ENCODE data around the gene APLP1.
"Not testable (repeated sequence)": the region's sequence is repeated elsewhere in the genome, so short reads cannot be mapped to it uniquely, and the experiment has no call there.

Gene APLP1

DNA sequence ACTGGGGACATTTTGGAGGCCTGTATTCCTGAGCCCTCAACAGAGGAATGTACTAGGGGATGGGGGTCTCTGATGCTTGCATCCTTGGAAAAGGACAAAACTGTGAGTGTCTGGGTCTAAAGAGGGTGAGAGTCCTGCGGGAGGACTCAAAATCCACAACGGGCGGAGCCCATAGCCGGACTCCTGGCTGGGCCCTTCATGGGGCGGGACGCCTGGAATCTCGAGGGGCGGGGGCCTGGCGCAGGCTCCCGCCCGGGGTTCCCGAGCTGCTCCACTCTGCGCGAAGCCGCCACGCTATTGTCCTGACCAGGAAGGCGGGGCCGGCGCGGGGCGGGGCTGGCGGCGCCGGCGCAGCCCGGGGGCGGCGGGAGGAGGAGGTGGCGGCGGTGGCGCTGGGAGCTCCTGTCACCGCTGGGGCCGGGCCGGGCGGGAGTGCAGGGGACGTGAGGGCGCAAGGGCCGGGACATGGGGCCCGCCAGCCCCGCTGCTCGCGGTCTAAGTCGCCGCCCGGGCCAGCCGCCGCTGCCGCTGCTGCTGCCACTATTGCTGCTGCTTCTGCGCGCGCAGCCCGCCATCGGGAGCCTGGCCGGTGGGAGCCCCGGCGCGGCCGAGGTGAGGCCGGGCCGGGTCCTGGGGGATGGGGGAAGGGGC, at the start of gene APLP1:
APLP1 (plus strand) TSS at position 403 of the 651 bp plus-strand sequence; CDS start at position 466, 63 bp downstream.
- peak; percentile 44 for DNase-seq (ENCODE audit: low read depth)

DNA sequence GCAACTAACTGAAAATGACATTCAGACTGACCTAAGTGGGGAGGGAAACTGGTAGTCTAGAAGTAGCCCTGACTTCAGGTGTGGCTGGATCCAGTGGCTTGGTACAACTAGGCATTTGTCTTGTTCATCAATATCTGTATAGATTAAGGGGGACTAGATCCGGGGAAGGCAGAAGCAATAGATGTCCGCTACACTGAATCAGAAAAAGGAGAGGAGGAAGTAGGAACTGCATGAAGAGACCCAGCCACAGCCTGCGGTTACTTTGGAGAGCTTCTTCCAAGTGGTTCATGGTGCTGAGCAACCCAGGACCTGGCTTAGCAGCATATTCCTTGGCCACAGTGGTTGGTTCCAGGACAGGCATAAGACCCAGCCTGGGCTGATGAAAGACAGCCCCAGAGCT, 45.8 kb upstream of the APLP1 start:
- DNase-seq (ENCODE audit: low read depth) = no peak

DNA sequence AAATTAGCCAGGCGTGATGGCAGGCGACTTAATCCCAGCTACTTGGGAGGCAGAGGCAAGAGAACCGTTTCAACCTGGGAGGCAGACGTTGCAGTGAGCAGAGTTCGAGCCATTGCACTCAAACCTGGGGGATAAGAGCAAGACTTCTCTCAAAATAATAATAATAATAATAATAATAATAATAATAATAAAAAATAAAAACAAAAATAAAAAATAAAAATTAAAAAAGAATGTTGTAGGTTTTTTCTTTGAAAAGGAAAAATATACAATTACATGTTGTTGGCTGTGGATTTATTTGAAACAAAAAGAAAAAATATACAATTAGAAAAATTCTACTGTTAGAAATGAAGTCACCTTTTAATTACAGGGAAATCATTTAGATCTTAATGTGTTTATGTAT, 44.2 kb upstream of the APLP1 start:
- no peak for DNase-seq (ENCODE audit: low read depth)

DNA sequence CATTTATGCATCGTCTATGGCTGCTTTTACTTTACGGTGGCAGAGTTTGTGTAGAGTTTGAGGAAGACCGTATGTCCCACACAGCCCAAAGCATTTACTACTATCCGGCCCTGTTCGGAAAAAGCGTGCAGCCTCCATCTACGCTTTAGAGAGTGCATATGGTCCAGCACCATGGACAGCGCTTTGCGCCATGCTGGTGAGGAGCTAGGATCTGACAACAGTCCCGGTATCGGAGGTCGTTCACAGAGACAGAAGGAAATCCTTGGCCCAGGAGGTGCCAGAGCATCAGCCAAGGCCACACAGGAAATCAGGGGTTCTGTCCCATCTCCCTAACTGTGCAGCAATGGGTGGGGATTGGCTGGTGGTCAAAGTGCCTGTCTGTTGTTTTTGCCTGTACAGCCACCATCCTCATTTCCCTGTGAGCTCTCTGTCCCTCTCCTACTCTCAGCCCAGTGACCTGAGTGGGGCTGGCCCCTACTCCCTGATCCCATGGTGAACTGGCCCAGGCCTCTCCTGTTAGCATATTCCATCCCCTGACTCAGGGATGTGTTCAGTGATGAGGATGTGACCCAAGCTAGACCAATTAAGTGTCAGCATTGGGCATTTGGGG, 39.6 kb upstream of the APLP1 start:
- peak; percentile 21 for DNase-seq (ENCODE audit: low read depth)

DNA sequence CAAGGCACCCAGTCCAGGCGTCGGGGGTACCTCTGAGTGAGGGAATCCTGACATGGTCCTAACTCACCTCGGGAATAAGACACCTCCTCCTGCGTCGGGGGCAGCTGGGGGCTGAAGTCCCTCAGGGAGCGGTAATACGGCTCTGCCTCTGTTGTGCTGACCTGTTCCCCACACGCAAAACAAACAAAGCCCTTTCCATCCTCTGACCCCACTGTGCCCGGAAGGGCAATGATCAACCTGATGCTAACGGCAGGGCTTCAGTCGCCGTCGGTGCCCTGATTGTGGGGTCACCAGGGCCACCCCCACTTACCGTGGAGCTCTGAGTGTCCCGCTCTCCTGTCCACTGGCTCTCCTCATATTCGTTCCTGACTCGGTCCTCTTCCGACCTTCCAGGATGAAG, 37.4 kb upstream of the APLP1 start:
- no peak for DNase-seq (ENCODE audit: low read depth)

GRCh38 chr19:35832054-35832453, 36.3 kb upstream of the APLP1 start:
- DNase-seq (ENCODE audit: low read depth) = no peak

- no peak for DNase-seq (ENCODE audit: low read depth)
These were observed 34.4 kb upstream of the APLP1 start for GRCh38 chr19:35833972-35834371.

DNA sequence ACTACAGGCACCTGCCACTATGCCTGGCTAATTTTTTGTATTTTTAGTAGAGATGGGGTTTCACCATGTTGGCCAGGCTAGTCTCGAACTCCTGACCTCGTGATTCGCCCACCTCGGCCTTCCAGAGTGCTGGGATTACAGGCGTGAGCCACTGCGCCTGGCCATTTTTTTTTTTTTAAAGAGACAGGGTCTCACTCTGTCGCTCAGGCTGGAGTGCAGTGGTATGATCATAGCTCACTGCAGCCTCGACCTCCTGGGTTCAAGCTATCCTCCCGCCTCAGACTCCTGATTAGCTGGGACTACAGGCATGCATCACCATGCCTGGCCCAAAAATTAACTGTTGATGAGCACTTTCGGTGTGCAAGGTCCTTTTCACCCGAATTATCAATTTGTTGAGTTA, 32.3 kb upstream of the APLP1 start:
- DNase-seq (ENCODE audit: low read depth) = not testable (repeated sequence)

GRCh38 chr19:35841961-35842595, 26.3 kb upstream of the APLP1 start:
- no peak for DNase-seq (ENCODE audit: low read depth)

DNA sequence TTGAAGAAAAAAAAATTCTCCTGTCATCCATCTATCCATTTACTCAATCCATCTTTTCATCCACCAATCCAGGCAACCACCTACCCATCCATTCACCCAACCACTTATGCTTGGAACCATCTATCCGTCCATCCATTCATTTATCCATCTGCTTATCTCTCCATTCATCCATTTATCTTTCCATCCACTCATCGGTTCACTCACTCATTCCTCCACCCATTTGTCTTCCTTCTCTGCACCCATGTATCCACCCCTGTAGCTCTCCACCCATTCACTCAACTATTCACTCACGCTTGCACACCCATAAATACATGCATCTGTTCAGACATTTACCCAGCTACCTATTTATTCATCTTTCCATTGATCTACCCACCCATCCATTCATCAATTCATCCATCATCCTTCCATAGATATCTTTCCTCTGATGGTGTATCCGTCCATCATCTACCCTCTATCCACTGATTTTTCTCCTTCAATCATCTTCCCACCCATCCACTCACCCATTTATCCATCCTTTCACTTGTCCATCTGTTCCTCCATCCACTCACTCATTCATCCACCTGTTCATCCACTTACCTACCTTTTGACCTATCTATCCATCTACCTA, 25.6 kb upstream of the APLP1 start:
- no peak for DNase-seq (ENCODE audit: low read depth)

GRCh38 chr19:35843676-35844481, 24.5 kb upstream of the APLP1 start:
- no peak for DNase-seq (ENCODE audit: low read depth)

DNA sequence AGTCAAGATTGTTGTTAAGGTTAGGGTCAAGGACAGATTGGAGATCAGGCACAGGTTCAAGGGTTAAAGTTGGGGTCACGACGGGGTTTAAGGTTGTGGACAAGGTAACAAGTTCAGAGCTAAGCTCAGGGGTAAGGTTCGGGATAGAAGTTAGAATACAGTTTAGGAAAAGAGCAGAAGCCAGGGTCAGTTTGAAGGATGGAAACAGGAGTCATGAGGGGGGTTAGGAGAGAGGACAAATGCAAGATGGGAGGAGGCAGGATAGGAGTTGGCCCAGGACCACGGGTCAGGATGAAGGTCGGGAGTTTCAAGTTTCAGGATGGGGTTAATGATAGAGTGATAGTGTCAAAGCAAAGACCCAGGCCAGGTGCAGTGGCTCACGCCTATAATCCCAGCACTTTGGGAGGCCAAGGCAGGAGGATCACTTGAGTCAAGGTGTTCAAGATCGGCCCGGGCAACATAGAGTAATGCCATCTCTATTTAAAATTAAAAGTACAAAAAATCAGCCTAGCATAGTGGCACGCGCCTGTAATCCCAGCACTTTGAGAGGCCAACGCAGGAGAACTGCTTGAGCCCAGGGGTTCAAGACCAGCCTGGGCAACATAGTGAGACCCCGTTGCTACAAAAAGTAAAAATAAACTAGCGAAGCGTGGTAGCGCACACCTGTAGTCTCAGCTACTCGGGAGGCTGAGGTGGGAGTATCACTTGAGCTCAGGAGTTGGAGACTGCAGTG, 23.7 kb upstream of the APLP1 start:
- DNase-seq (ENCODE audit: low read depth) = no peak

DNA sequence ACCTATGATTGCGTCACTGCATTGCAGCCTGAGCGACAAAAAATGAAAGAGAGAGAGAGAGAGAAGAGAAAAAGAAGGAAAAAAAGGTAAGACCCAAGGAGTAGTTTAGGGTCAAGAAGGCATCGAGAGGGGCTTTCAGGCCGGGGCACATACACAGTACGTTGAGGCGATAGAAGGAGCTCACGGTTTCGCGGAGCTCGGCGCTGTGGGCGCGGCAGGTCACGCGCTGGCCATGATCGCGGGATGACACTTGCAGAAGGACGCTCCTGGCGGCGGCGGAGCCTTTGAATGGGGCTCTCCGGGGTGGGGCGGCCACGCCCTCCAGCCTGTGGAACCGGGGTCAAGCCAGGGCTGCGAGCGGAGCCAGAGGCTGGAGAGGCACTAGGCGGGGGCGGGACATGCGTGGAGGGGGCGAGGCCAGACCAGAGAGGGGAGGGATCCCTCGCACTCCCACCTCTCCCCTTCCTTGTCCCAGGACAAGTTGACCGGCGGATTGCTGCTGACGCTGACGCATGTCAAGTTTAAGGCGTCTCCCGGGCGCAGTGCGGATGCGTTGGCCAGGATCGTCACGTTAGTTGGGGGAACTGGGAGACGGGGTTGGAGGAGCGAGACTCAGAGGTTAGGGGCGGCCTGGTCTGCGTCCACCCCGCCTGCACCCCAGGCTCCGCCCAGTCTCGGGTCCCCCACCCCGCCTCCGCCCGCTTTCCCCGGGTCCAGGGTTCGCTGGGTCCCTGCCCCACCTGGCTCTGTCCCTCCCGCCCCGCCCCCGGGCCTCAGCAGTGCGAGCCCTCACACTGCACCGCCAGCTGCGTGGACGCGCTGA, 22.9 kb upstream of the APLP1 start:
- DNase-seq (ENCODE audit: low read depth) = no peak

DNA sequence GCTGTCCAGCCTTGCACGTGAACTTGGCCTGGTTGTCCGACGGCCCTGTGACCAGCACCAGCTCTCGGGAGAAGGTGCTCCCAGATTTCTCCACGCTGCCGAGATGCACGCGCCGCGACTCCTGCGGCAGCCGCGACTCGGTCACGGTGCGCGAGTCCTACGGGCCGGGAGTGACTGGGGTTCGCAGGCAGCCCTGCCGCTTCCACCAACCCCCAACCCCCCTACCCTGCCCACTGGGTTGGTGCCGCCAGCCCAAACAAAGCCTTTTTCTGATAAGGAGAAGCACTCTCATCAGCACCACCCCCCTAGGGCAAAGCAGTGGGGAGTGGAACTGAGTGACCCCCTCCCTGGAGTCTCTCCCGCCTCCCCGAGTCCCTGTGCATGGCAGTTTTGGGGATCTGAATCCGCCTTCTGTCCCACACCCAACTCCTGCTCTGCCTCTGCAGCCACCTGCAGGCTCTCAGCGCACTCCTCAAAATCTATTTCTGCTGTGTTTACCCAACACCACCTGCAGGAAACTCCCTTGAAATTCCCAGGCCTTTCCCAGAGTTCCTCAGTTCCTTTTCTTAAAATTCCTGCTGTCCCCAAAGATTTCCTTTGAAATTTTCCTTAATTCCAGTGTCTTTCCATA, 22.2 kb upstream of the APLP1 start:
- no peak for DNase-seq (ENCODE audit: low read depth)

DNA sequence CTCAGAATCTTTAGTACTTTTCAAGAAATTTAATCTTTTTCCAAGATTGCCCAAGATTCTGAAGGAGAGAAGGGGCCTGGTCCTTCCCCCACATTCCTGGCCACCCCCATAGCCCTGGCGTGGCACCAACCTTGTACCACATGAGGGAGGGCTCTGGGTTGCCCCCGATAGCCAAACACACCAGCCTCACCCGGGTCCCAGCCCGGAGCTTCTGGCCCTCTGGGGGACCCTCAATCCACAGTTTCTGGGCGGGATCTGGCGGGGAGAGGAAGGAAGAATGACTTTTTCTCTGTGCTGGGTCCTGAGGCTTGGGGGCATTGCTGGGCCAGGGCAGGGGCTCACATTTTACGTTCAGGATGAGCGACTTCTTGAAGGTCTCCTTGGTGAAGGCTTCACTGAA, 20.5 kb upstream of the APLP1 start:
- DNase-seq (ENCODE audit: low read depth) = no peak

DNA sequence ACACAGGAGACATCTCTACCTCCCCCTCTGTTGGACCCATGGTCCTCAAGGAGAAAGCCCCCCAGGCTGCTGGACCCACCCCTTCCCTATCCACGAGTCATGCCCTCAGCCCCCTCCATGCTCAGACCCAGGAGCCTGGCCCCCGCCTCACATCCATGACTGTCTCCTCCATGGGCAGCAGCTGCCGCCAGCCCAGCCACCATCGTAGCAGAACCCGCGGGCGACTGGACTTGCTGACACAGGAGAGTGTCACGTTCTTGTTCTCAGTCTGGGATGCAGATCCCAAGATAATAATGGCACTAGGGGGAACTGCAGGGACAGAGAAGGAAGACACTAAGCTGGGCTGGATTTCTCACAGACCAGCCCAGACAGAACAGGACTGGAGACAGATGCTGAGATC, 19.9 kb upstream of the APLP1 start:
- no peak for DNase-seq (ENCODE audit: low read depth)

- no peak for DNase-seq (ENCODE audit: low read depth)
These were observed 19.4 kb upstream of the APLP1 start for GRCh38 chr19:35848919-35849505.

DNA sequence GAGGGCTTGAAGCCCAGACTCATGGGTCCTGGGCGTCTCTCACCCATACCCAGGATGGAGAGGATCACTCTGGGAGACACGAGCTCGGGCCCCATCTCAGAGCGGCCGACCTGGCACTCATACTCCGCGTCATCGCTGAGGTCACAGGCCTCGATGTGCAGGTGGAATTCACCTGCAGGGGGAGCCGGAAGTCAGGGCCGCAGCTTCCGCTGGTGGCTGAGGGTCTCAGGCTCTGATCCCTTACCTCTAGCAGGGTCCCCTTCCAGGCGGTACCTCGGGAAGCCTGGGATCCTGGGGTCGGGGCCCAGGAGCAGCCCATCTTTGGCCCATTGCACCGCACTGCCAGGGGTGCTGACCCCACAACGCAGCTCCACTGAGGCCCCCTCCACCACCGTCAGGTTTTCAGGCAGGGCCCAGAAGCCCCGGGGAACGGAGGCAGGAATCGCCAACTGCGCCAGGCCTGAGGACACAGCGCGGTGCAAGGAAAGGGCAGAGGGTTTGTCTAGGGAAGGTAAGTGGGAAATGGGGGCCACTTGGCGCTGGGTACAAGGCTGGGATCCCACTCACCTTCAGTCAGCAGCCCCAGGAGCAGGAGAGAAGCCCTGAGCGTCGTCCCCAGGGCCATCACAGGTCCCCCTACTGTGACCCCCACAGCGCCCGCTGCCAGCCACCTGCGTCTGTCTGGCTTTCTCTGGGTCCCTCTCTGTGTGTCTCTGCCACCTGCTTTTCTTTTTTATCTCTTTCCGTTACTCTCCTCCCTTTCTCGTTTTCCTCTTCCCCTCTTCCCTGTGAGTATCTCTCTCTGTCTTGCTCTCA, 17.0 kb upstream of the APLP1 start:
- DNase-seq (ENCODE audit: low read depth) = no peak

All from stimulated activated CD8-positive, alpha-beta memory T cell treated with anti-CD3 and anti-CD28 coated beads, Interleukin-15, amount 100 ng/mL, for 24 hours (primary cell).